Keratinocyte (primary cell): ENCODE measurements around the gene HS3ST3B1. TPM values are rescaled to one million over a fixed set of nuclear protein-coding genes. Genes with fewer than 3 reads are reported as not detected.

Source experiments
- DNase-seq: peaks from one replicate; pipeline ENCODE4 v3.0.0-alpha.2; 2011; ENCODE audit warnings: low read depth, missing footprints, low spot score
- FAIRE-seq: peaks from 2 replicates; lab custom pipeline; 2011; peaks lifted over from hg19 to GRCh38; lab: Jason Lieb, UNC
- H2AFZ ChIP-seq: 2 replicates; pipeline ENCODE4 v1.6.0; 2012; ENCODE audit warnings: low read length, control low read depth, inconsistent platforms; ENCODE audit not compliant: control insufficient read depth
- H3K27ac ChIP-seq: 2 replicates; pipeline ENCODE4 v1.5.1; 2011; ENCODE audit warnings: low read length; ENCODE audit not compliant: control insufficient read depth, insufficient read depth
- H3K27me3 ChIP-seq: 3 replicates; pipeline ENCODE4 v1.6.0; 2011; ENCODE audit warnings: low read length; ENCODE audit not compliant: control insufficient read depth, insufficient read depth; ENCODE audit errors: extremely low read depth
- H3K36me3 ChIP-seq, 2 experiments: 2 replicates in 1 of 2; 3 replicates in 1 of 2; pipeline ENCODE4 v1.5.1; 2011; ENCODE audit warnings: low read length in 2 of 2, mild to moderate bottlenecking in 1 of 2; ENCODE audit not compliant: control insufficient read depth in 2 of 2, insufficient read depth in 2 of 2; ENCODE audit errors: extremely low read depth in 1 of 2
- H3K4me1 ChIP-seq: 3 replicates; pipeline ENCODE4 v1.5.1; 2011; ENCODE audit warnings: low read length; ENCODE audit not compliant: control insufficient read depth, insufficient read depth; ENCODE audit errors: extremely low read depth
- H3K4me2 ChIP-seq: 3 replicates; pipeline ENCODE4 v1.6.0; 2011; ENCODE audit warnings: low read depth, low read length; ENCODE audit not compliant: control insufficient read depth, insufficient read depth; ENCODE audit errors: extremely low read depth
- H3K4me3 ChIP-seq, 3 experiments: fragments of 200-600 bp in 1 of 3; sonication (generic) in 1 of 3; 2 replicates in 2 of 3; 3 replicates in 1 of 3; pipeline ENCODE4 v1.5.1; 2011 to 2016; ENCODE audit warnings: low read length in 3 of 3, mild to moderate bottlenecking in 3 of 3, control low read depth in 2 of 3, inconsistent platforms in 1 of 3, low read depth in 1 of 3, mixed read lengths in 1 of 3, mixed run types in 1 of 3, moderate library complexity in 1 of 3; ENCODE audit not compliant: control insufficient read depth in 2 of 3, insufficient read depth in 2 of 3; ENCODE audit errors: extremely low read depth in 1 of 3
- H3K79me2 ChIP-seq: 2 replicates; pipeline ENCODE4 v1.6.0; 2012; ENCODE audit warnings: low read length; ENCODE audit not compliant: control insufficient read depth, insufficient read depth
- H3K9ac ChIP-seq: 3 replicates; pipeline ENCODE4 v1.6.0; 2011; ENCODE audit warnings: low read length; ENCODE audit not compliant: control insufficient read depth, insufficient read depth; ENCODE audit errors: extremely low read depth
- H3K9me1 ChIP-seq: 3 replicates; pipeline ENCODE4 v1.6.0; 2011; ENCODE audit warnings: low read length; ENCODE audit not compliant: control insufficient read depth, insufficient read depth; ENCODE audit errors: extremely low read depth
- H3K9me3 ChIP-seq: 2 replicates; pipeline ENCODE4 v1.5.1; 2012; ENCODE audit warnings: low read depth, low read length; ENCODE audit not compliant: control insufficient read depth
- H4K20me1 ChIP-seq: 3 replicates; pipeline ENCODE4 v1.6.0; 2011; ENCODE audit warnings: low read length; ENCODE audit not compliant: control insufficient read depth, insufficient read depth; ENCODE audit errors: extremely low read depth
- CTCF ChIP-seq, 3 experiments: IDR thresholded peaks in 1 of 3; conservative IDR thresholded peaks in 1 of 3; optimal IDR thresholded peaks in 1 of 3; 2 replicates in 2 of 3; 3 replicates in 1 of 3; pipeline versions ENCODE3 to v1.5.1; 2011; ENCODE audit warnings: low read length in 3 of 3, mild to moderate bottlenecking in 3 of 3, moderate library complexity in 2 of 3, control low read depth in 1 of 3, inconsistent platforms in 1 of 3; ENCODE audit not compliant: insufficient read depth in 2 of 3; ENCODE audit errors: extremely low read depth in 1 of 3
- EZH2 ChIP-seq: IDR thresholded peaks from one replicate; pipeline ENCODE4 v1.6.1; 2012; ENCODE audit warnings: inconsistent platforms, mild to moderate bottlenecking, low read length, moderate library complexity
- dilution Hi-C: fragments of 300-500 bp; cut with MboI; formaldehyde crosslinking; loops from one replicate; pipeline ENCODE4 v1.7.0; 2020; ENCODE audit warnings: low sequenced_read_pairs; ENCODE audit not compliant: extremely low pct_ligation_motif_present
- polyA minus RNA-seq, 3 experiments: library from RNA; depleted of rRNA, polyadenylated mRNA; stranded (reverse); fragments of >200 nt; gene quantifications; 1 replicate in 1 of 3; 2 replicates in 1 of 3; 3 replicates in 1 of 3; pipeline ENCODE4 v1.2.3, GENCODE V29; 2011
- polyA plus RNA-seq, 5 experiments: library from polyadenylated mRNA; depleted of rRNA in 3 of 5; stranded (reverse) in 3 of 5; stranded (forward) in 1 of 5; unstranded in 1 of 5; fragments of >200 nt; gene quantifications; 1 replicate in 1 of 5; 2 replicates in 3 of 5; 3 replicates in 1 of 5; pipeline versions ENCODE4 v1.2.1 to v1.2.3, GENCODE V29; 2011 to 2012; ENCODE audit warnings: missing spikeins in 2 of 5, low read depth in 1 of 5, low replicate concordance in 1 of 5

The HS3ST3B1 gene
- polyA plus RNA-seq: 3.7 to 5.6 TPM (median 3.9 TPM) in 3 replicates
- polyA plus RNA-seq (2011; ENCODE audit: low read depth): 0.72 TPM
- polyA plus RNA-seq (2011; cell fraction: cytosol; rRNA removed): 3.2 and 4.1 TPM in 2 replicates
- 8.7 and 9.3 TPM in 2 replicates for polyA plus RNA-seq (2011; cell fraction: nucleus; rRNA removed)
- 1.4 and 7.5 TPM in 2 replicates for polyA plus RNA-seq (2012; ENCODE audit: low replicate concordance)
- polyA minus RNA-seq: 7.7 to 13.0 TPM (median 8.8 TPM) in 3 replicates
- 14.6 TPM for polyA minus RNA-seq (2011; cell fraction: cytosol; rRNA and poly(A)+ RNA removed)
- polyA minus RNA-seq (2011; cell fraction: nucleus; rRNA and poly(A)+ RNA removed): 13.0 and 16.8 TPM in 2 replicates

GRCh38 chr17:14300575-14301278 lies at the start of gene HS3ST3B1:
HS3ST3B1 (plus strand) TSS chr17:14301081; CDS start chr17:14301519, 438 bp downstream.
- dilution Hi-C loops: no loop called here
- Histone ChIP-seq H3K9me3 (no peaks in the 10 kb centered on the region), H3K9me1 (no peaks in the 10 kb centered on the region), H3K4me3 (peak within 1 kb of the TSS; percentile 61 to 91 (median 77)), H3K4me2 (peak within 1 kb of the TSS; percentile 81), H3K27ac (peak within 1 kb of the TSS; percentile 52), H4K20me1 (no peaks in the 10 kb centered on the region), H3K79me2 (peaks cover 47% of the 10 kb centered on the region), H2AFZ (peak within 1 kb of the TSS; percentile 94), H3K36me3 (no peaks in the 10 kb centered on the region), H3K4me1 (peaks cover 27% of the 10 kb centered on the region), H3K27me3 (peaks cover 71% of the 10 kb centered on the region), H3K9ac (peak within 1 kb of the TSS; percentile 72)
- FAIRE-seq (peak; percentile 81), DNase-seq (peak; percentile 90)
- TF ChIP-seq EZH2 (no peak), CTCF (optimal IDR thresholded peaks at IDR 0.05 in 1 of 3, IDR thresholded peaks at IDR 0.05 in 1 of 3, conservative IDR thresholded peaks at IDR 0.05 in 1 of 3; ENCODE audit: extremely low read depth in 1 of 3, insufficient read depth in 2 of 3, low read length in 3 of 3) (no peak)

- H4K20me1 ChIP-seq: no peaks in the 10 kb centered on the region
- no peak overlapping the region for H3K4me2 ChIP-seq
- no peaks in the 10 kb centered on the region for H3K79me2 ChIP-seq
- dilution Hi-C loops: no loop called here
- H3K4me1 ChIP-seq: no peaks in the 10 kb centered on the region
- no peaks in the 10 kb centered on the region for H3K9me3 ChIP-seq
- no peak overlapping the region for H3K27ac ChIP-seq
- H3K27me3 ChIP-seq: no peaks in the 10 kb centered on the region
- no peak for TF ChIP-seq EZH2
- TF ChIP-seq CTCF (optimal IDR thresholded peaks at IDR 0.05 in 1 of 3, IDR thresholded peaks at IDR 0.05 in 1 of 3, conservative IDR thresholded peaks at IDR 0.05 in 1 of 3; ENCODE audit: extremely low read depth in 1 of 3, insufficient read depth in 2 of 3, low read length in 3 of 3): no peak
- no peaks in the 10 kb centered on the region for H3K36me3 ChIP-seq
- DNase-seq (no peak), FAIRE-seq (no peak)
- H2AFZ ChIP-seq: no peak overlapping the region
- no peak overlapping the region for H3K9ac ChIP-seq
- no peaks in the 10 kb centered on the region for H3K9me1 ChIP-seq
- H3K4me3 ChIP-seq: no peak overlapping the region
Observed at GRCh38 chr17:14261406-14261805, 39.5 kb upstream of the HS3ST3B1 start.
